OCI-LY1 (cell line): Measurements from ENCODE around the gene CCDC32.

Experiments used
- H2AFZ ChIP-seq: fragments of 200-600 bp; sonication (generic), shearing (Covaris generic); 2 replicates; pipeline ENCODE4 v1.6.0; 2014; ENCODE audit warnings: antibody characterized with exemption, mild to moderate bottlenecking, low read length
- H3F3A ChIP-seq: fragments of 200-600 bp; sonication (generic), shearing (Covaris generic); 2 replicates; pipeline ENCODE4 v1.6.0; 2014; ENCODE audit warnings: mild to moderate bottlenecking, antibody characterized with exemption, low read length, moderate library complexity; ENCODE audit not compliant: insufficient read depth
- H3K27ac ChIP-seq: fragments of 200-600 bp; sonication (generic); 2 replicates; pipeline ENCODE4 v1.5.1; 2014; ENCODE audit warnings: low read length, mixed run types, mild to moderate bottlenecking, low read depth; ENCODE audit not compliant: poor library complexity, severe bottlenecking
- H3K27me3 ChIP-seq: fragments of 200-600 bp; sonication (generic); 2 replicates; pipeline ENCODE4 v1.6.0; 2014; ENCODE audit warnings: antibody characterized with exemption, mild to moderate bottlenecking, low read length, moderate library complexity; ENCODE audit not compliant: insufficient read depth
- H3K36me3 ChIP-seq: fragments of 200-600 bp; sonication (generic); 2 replicates; pipeline ENCODE4 v1.6.1; 2014; ENCODE audit warnings: mild to moderate bottlenecking, antibody characterized with exemption, low read length, moderate library complexity, mixed read lengths; ENCODE audit not compliant: insufficient read depth
- H3K4me1 ChIP-seq: fragments of 200-600 bp; sonication (generic); 2 replicates; pipeline ENCODE4 v1.5.1; 2014; ENCODE audit warnings: mild to moderate bottlenecking, low read length, moderate library complexity; ENCODE audit not compliant: insufficient read depth, severe bottlenecking
- H3K4me2 ChIP-seq: fragments of 200-600 bp; sonication (generic), shearing (Covaris generic); 2 replicates; pipeline ENCODE4 v1.6.1; 2014; ENCODE audit warnings: low read length
- H3K4me3 ChIP-seq: fragments of 200-600 bp; sonication (generic); 2 replicates; pipeline ENCODE4 v1.5.1; 2014; ENCODE audit warnings: low read length, low read depth, mild to moderate bottlenecking, mixed read lengths; ENCODE audit not compliant: poor library complexity, severe bottlenecking
- H3K79me2 ChIP-seq: fragments of 200-600 bp; shearing (Covaris generic); 2 replicates; pipeline ENCODE4 v1.6.1; 2016; ENCODE audit warnings: mixed run types, low read length, mixed read lengths; ENCODE audit not compliant: insufficient read depth
- H3K9ac ChIP-seq: fragments of 200-600 bp; sonication (generic), shearing (Covaris generic); 2 replicates; pipeline ENCODE4 v1.6.1; 2014; ENCODE audit warnings: mild to moderate bottlenecking, low read length, mixed read lengths
- H3K9me2 ChIP-seq: fragments of 200-600 bp; sonication (generic), shearing (Covaris generic); 2 replicates; pipeline ENCODE4 v1.6.1; 2014; ENCODE audit warnings: low read depth, mild to moderate bottlenecking, low read length, mixed read lengths
- H3K9me3 ChIP-seq: fragments of 200-600 bp; shearing (Covaris generic); 2 replicates; pipeline ENCODE4 v1.6.1; 2014; ENCODE audit warnings: low read length, mixed read lengths
- H4K20me1 ChIP-seq: fragments of 200-600 bp; sonication (generic), shearing (Covaris generic); 2 replicates; pipeline ENCODE4 v1.6.0; 2016; ENCODE audit warnings: mild to moderate bottlenecking, low read length; ENCODE audit not compliant: insufficient read depth
- CTCF ChIP-seq: fragments of 200-600 bp; sonication (generic), shearing (Covaris generic); IDR thresholded peaks from 2 replicates; pipeline ENCODE4 v1.5.1; 2017; ENCODE audit warnings: mild to moderate bottlenecking, antibody characterized with exemption, low read length, moderate library complexity, mixed read lengths
- EZH2 ChIP-seq: fragments of 200-600 bp; sonication (generic), shearing (Covaris generic); IDR thresholded peaks from 2 replicates; pipeline ENCODE4 v1.8.0; 2017; ENCODE audit warnings: borderline replicate concordance, mixed run types, mild to moderate bottlenecking, antibody characterized with exemption, low read length, moderate library complexity, mixed read lengths

The CCDC32 gene

GRCh38 chr15:40538976-40539375 lies 25.9 kb downstream of the CCDC32 start:
- no peak for TF ChIP-seq CTCF
- TF ChIP-seq EZH2: no peak
- Histone ChIP-seq H3K27ac (no peak overlapping the region), H3K36me3 (no peaks in the 10 kb centered on the region; the same call in 1 of the 2 replicates), H3K4me1 (peaks cover 6% of the 10 kb centered on the region), H3F3A (no peaks in the 10 kb centered on the region), H3K9me3 (no peaks in the 10 kb centered on the region), H3K4me2 (no peak overlapping the region), H3K4me3 (no peak overlapping the region), H3K9me2 (no peaks in the 10 kb centered on the region), H3K27me3 (no peaks in the 10 kb centered on the region), H2AFZ (no peak overlapping the region), H3K9ac (no peak overlapping the region), H4K20me1 (no peaks in the 10 kb centered on the region), H3K79me2 (no peaks in the 10 kb centered on the region)

- no peak overlapping the region for H3K9ac ChIP-seq
- TF ChIP-seq EZH2 (no peak), CTCF (no peak)
- H3F3A ChIP-seq: no peaks in the 10 kb centered on the region
- H3K9me3 ChIP-seq: no peaks in the 10 kb centered on the region
- H3K4me1 ChIP-seq: no peaks in the 10 kb centered on the region
- H3K79me2 ChIP-seq: no peaks in the 10 kb centered on the region
- H3K27me3 ChIP-seq: no peaks in the 10 kb centered on the region
- H3K27ac ChIP-seq: no peak overlapping the region
- no peak overlapping the region for H2AFZ ChIP-seq
- H3K9me2 ChIP-seq: no peaks in the 10 kb centered on the region
- no peak overlapping the region for H3K4me2 ChIP-seq
- H3K4me3 ChIP-seq: no peak overlapping the region
- H3K36me3 ChIP-seq: no peaks in the 10 kb centered on the region; the same call in 1 of the 2 replicates
- H4K20me1 ChIP-seq: no peaks in the 10 kb centered on the region
Observed at GRCh38 chr15:40536501-40536900, 28.3 kb downstream of the CCDC32 start.

GRCh38 chr15:40534371-40534770 lies 30.5 kb downstream of the CCDC32 start:
- Histone ChIP-seq H3K27me3 (no peaks in the 10 kb centered on the region), H3K9me3 (no peaks in the 10 kb centered on the region), H3K4me1 (no peaks in the 10 kb centered on the region), H3K79me2 (no peaks in the 10 kb centered on the region), H3K4me3 (no peak overlapping the region), H2AFZ (no peak overlapping the region), H3K9me2 (no peaks in the 10 kb centered on the region), H4K20me1 (no peaks in the 10 kb centered on the region), H3K9ac (no peak overlapping the region), H3K27ac (no peak overlapping the region), H3F3A (no peaks in the 10 kb centered on the region), H3K4me2 (no peak overlapping the region), H3K36me3 (no peaks in the 10 kb centered on the region; the same call in 1 of the 2 replicates)
- no peak for TF ChIP-seq CTCF
- TF ChIP-seq EZH2: no peak
